Trophoblast cell (in vitro differentiated cells and primary cell): Measurements from ENCODE around the gene CLTCL1.
A peak's percentile ranks its signal among the peaks of the same experiment; 100 is the strongest.

Experiments
- DNase-seq, 2 donors: peaks; one replicate each; pipeline ENCODE4 v3.0.0-alpha.2; 2016
- H2AFZ ChIP-seq: 2 replicates; pipeline ENCODE4 v1.6.1; 2013; ENCODE audit warnings: low read length, moderate library complexity, mild to moderate bottlenecking; ENCODE audit not compliant: insufficient read depth, poor library complexity
- H2AK5ac ChIP-seq: 2 replicates; pipeline ENCODE4 v1.6.1; 2013; ENCODE audit warnings: mild to moderate bottlenecking, low read length
- H2BK120ac ChIP-seq: 2 replicates; pipeline ENCODE4 v1.6.1; 2013; ENCODE audit warnings: low read length, mild to moderate bottlenecking, moderate library complexity; ENCODE audit not compliant: insufficient read depth, poor library complexity
- H2BK12ac ChIP-seq: 2 replicates; pipeline ENCODE4 v1.6.1; 2013; ENCODE audit warnings: mild to moderate bottlenecking, low read length, moderate library complexity
- H2BK5ac ChIP-seq: 2 replicates; pipeline ENCODE4 v1.6.1; 2013; ENCODE audit warnings: low read length, low read depth, moderate library complexity, mild to moderate bottlenecking; ENCODE audit not compliant: poor library complexity
- H3K14ac ChIP-seq: 2 replicates; pipeline ENCODE4 v1.6.1; 2013; ENCODE audit warnings: mild to moderate bottlenecking, low read length
- H3K18ac ChIP-seq: 2 replicates; pipeline ENCODE4 v1.6.1; 2013; ENCODE audit warnings: mild to moderate bottlenecking, low read length
- H3K23ac ChIP-seq: 2 replicates; pipeline ENCODE4 v1.6.1; 2013; ENCODE audit warnings: low read length
- H3K27ac ChIP-seq: 2 replicates; pipeline ENCODE4 v1.5.1; 2013; ENCODE audit warnings: low read depth, mild to moderate bottlenecking, inconsistent platforms, low read length, moderate library complexity
- H3K27me3 ChIP-seq: 2 replicates; pipeline ENCODE4 v1.6.1; 2013; ENCODE audit warnings: inconsistent platforms, mild to moderate bottlenecking, low read length, moderate library complexity; ENCODE audit not compliant: insufficient read depth
- H3K36me3 ChIP-seq, 2 experiments: 1 replicate in 1 of 2; 2 replicates in 1 of 2; pipeline ENCODE4 v1.6.1; 2013; ENCODE audit warnings: low read length in 2 of 2, mild to moderate bottlenecking in 2 of 2, moderate library complexity in 1 of 2; ENCODE audit not compliant: insufficient read depth in 2 of 2, control insufficient read depth in 1 of 2
- H3K4ac ChIP-seq: 2 replicates; pipeline ENCODE4 v1.6.1; 2013; ENCODE audit warnings: low read depth, mild to moderate bottlenecking, low read length, moderate library complexity
- H3K4me1 ChIP-seq, 2 experiments: 1 replicate in 1 of 2; 2 replicates in 1 of 2; pipeline ENCODE4 v1.6.1; 2013; ENCODE audit warnings: low read length in 2 of 2, mild to moderate bottlenecking in 2 of 2, moderate library complexity in 1 of 2; ENCODE audit not compliant: insufficient read depth in 2 of 2, control insufficient read depth in 1 of 2
- H3K4me2 ChIP-seq: 2 replicates; pipeline ENCODE4 v1.6.1; 2013; ENCODE audit warnings: inconsistent platforms, mild to moderate bottlenecking, low read length, moderate library complexity
- H3K4me3 ChIP-seq: 2 replicates; pipeline ENCODE4 v1.5.1; 2013; ENCODE audit warnings: mild to moderate bottlenecking, low read depth, low read length, inconsistent platforms
- H3K79me1 ChIP-seq: one replicate; pipeline ENCODE4 v1.6.1; 2013; ENCODE audit warnings: low read length
- H3K79me2 ChIP-seq: 2 replicates; pipeline ENCODE4 v1.6.1; 2013; ENCODE audit warnings: low read length, mild to moderate bottlenecking; ENCODE audit not compliant: control insufficient read depth, insufficient read depth, poor library complexity
- H3K9ac ChIP-seq: 2 replicates; pipeline ENCODE4 v1.6.1; 2013; ENCODE audit warnings: mild to moderate bottlenecking, low read length
- H3K9me3 ChIP-seq: 2 replicates; pipeline ENCODE4 v1.6.1; 2013; ENCODE audit warnings: low read depth, mild to moderate bottlenecking, control low read depth, inconsistent platforms, low read length; ENCODE audit not compliant: insufficient read depth
- H4K12ac ChIP-seq: 2 replicates; pipeline ENCODE4 v1.6.1; 2013; ENCODE audit warnings: low read depth, mild to moderate bottlenecking, low read length, moderate library complexity
- H4K8ac ChIP-seq: 2 replicates; pipeline ENCODE4 v1.6.1; 2013; ENCODE audit warnings: low read depth, mild to moderate bottlenecking, low read length, moderate library complexity
- H4K91ac ChIP-seq: one replicate; pipeline ENCODE4 v1.6.1; 2013; ENCODE audit warnings: low read depth, mild to moderate bottlenecking, low read length, moderate library complexity
- WGBS: extraction: QIAGEN DNeasy Blood & Tissue Kit; methylation state at CpG from one replicate; pipeline ENCODE4 v1.1.7; 2013; ENCODE audit warnings: missing lambda C conversion rate; ENCODE audit not compliant: insufficient read length, insufficient coverage; ENCODE audit errors: extremely low coverage; 5-methylcytosine and 5-hydroxymethylcytosine counted together

Gene CLTCL1

GRCh38 chr22:19207401-19207808 is 84.1 kb downstream of the CLTCL1 start:
- no peak overlapping the region for H3K18ac ChIP-seq
- no peak overlapping the region for H3K4me3 ChIP-seq
- no peak overlapping the region for H3K4ac ChIP-seq
- H2BK5ac ChIP-seq: no peak overlapping the region
- peaks cover 4 to 6% of the 10 kb centered on the region in 2 experiments for H3K36me3 ChIP-seq
- H3K27ac ChIP-seq: no peak overlapping the region
- H3K79me2 ChIP-seq: no peaks in the 10 kb centered on the region
- H4K91ac ChIP-seq: no peak overlapping the region
- H4K8ac ChIP-seq: no peak overlapping the region
- peak; percentile 83 to 87 for DNase-seq
- no peak overlapping the region for H2AFZ ChIP-seq
- H3K9me3 ChIP-seq: no peaks in the 10 kb centered on the region
- H2AK5ac ChIP-seq: no peak overlapping the region
- no peak overlapping the region for H2BK120ac ChIP-seq
- no peak overlapping the region for H2BK12ac ChIP-seq
- H3K23ac ChIP-seq: no peak overlapping the region
- no peaks in the 10 kb centered on the region for H3K79me1 ChIP-seq
- no peak overlapping the region for H3K4me2 ChIP-seq
- H3K27me3 ChIP-seq: no peaks in the 10 kb centered on the region
- H3K9ac ChIP-seq: no peak overlapping the region
- peaks cover 0 to 1% of the 10 kb centered on the region in 2 experiments for H3K4me1 ChIP-seq
- no peak overlapping the region for H3K14ac ChIP-seq
- WGBS: no CpG with 5 or more reads among the region's 9 CpGs
- H4K12ac ChIP-seq: no peak overlapping the region

- no peak overlapping the region for H3K27ac ChIP-seq
- H3K18ac ChIP-seq: no peak overlapping the region
- H3K79me2 ChIP-seq: no peaks in the 10 kb centered on the region
- no peaks in the 10 kb centered on the region for H3K79me1 ChIP-seq
- no peak overlapping the region for H3K4ac ChIP-seq
- H3K9ac ChIP-seq: no peak overlapping the region
- H3K23ac ChIP-seq: no peak overlapping the region
- H2BK5ac ChIP-seq: no peak overlapping the region
- H2AK5ac ChIP-seq: no peak overlapping the region
- no peaks in the 10 kb centered on the region for H3K9me3 ChIP-seq
- H4K91ac ChIP-seq: no peak overlapping the region
- H2AFZ ChIP-seq: no peak overlapping the region
- H2BK120ac ChIP-seq: no peak overlapping the region
- H4K8ac ChIP-seq: no peak overlapping the region
- no peak overlapping the region for H4K12ac ChIP-seq
- H3K4me1 ChIP-seq: peaks cover 0 to 1% of the 10 kb centered on the region in 2 experiments
- no peak overlapping the region for H3K4me2 ChIP-seq
- WGBS: no CpG with 5 or more reads among the region's 6 CpGs
- no peak overlapping the region for H3K4me3 ChIP-seq
- DNase-seq: no peak
- H3K27me3 ChIP-seq: no peaks in the 10 kb centered on the region
- H3K36me3 ChIP-seq: peaks cover 4 to 6% of the 10 kb centered on the region in 2 experiments
- no peak overlapping the region for H2BK12ac ChIP-seq
- H3K14ac ChIP-seq: no peak overlapping the region
Observed at GRCh38 chr22:19206287-19206686, 85.2 kb downstream of the CLTCL1 start.

GRCh38 chr22:19204640-19205039 is 86.9 kb downstream of the CLTCL1 start:
- no peak overlapping the region for H2BK5ac ChIP-seq
- H3K23ac ChIP-seq: no peak overlapping the region
- H2AFZ ChIP-seq: no peak overlapping the region
- no peak overlapping the region for H3K4me3 ChIP-seq
- no peak overlapping the region for H3K14ac ChIP-seq
- peaks cover 0 to 1% of the 10 kb centered on the region in 2 experiments for H3K4me1 ChIP-seq
- H3K4me2 ChIP-seq: no peak overlapping the region
- no peak overlapping the region for H4K12ac ChIP-seq
- no peak overlapping the region for H2BK12ac ChIP-seq
- no peak overlapping the region for H3K18ac ChIP-seq
- H3K79me1 ChIP-seq: no peaks in the 10 kb centered on the region
- H3K4ac ChIP-seq: no peak overlapping the region
- no peak overlapping the region for H2AK5ac ChIP-seq
- H3K9ac ChIP-seq: no peak overlapping the region
- no peak overlapping the region for H4K91ac ChIP-seq
- no peak overlapping the region for H2BK120ac ChIP-seq
- no peaks in the 10 kb centered on the region for H3K9me3 ChIP-seq
- no CpG with 5 or more reads among the region's 4 CpGs for WGBS
- H3K27me3 ChIP-seq: no peaks in the 10 kb centered on the region
- H4K8ac ChIP-seq: no peak overlapping the region
- DNase-seq: peak; percentile 52 to 58
- peaks cover 2 to 3% of the 10 kb centered on the region in 2 experiments for H3K36me3 ChIP-seq
- no peaks in the 10 kb centered on the region for H3K79me2 ChIP-seq
- no peak overlapping the region for H3K27ac ChIP-seq

- H4K91ac ChIP-seq: no peak overlapping the region
- H3K18ac ChIP-seq: no peak overlapping the region
- no peak overlapping the region for H4K8ac ChIP-seq
- no peak overlapping the region for H2AK5ac ChIP-seq
- H3K4ac ChIP-seq: no peak overlapping the region
- no peak overlapping the region for H2BK120ac ChIP-seq
- H2BK12ac ChIP-seq: no peak overlapping the region
- no peak for DNase-seq
- peaks cover 0 to 1% of the 10 kb centered on the region in 2 experiments for H3K4me1 ChIP-seq
- H3K23ac ChIP-seq: no peak overlapping the region
- peaks cover 2 to 3% of the 10 kb centered on the region in 2 experiments for H3K36me3 ChIP-seq
- no peak overlapping the region for H4K12ac ChIP-seq
- no peaks in the 10 kb centered on the region for H3K9me3 ChIP-seq
- H3K27me3 ChIP-seq: no peaks in the 10 kb centered on the region
- no peak overlapping the region for H3K4me3 ChIP-seq
- H3K79me2 ChIP-seq: no peaks in the 10 kb centered on the region
- H2AFZ ChIP-seq: no peak overlapping the region
- no peak overlapping the region for H3K27ac ChIP-seq
- no peak overlapping the region for H3K14ac ChIP-seq
- H2BK5ac ChIP-seq: no peak overlapping the region
- H3K9ac ChIP-seq: no peak overlapping the region
- H3K4me2 ChIP-seq: no peak overlapping the region
- no peaks in the 10 kb centered on the region for H3K79me1 ChIP-seq
- no CpG with 5 or more reads among the region's 8 CpGs for WGBS
Observed at GRCh38 chr22:19203834-19204233, 87.7 kb downstream of the CLTCL1 start.
